ENCODE results near the gene PEX11A. TPM values are rescaled to one million over a fixed set of nuclear protein-coding genes. Genes with fewer than 3 reads are reported as not detected.

PEX11A gene
- total RNA-seq, 5 donors from 2014 or later (not counting 1 experiment from before 2014, with no cell fraction given), result 0.91 to 4.0 (median 2.0) TPM

- POLR2A ChIA-PET, result no interaction called here
- H3K27ac Mint-ChIP-seq, result no peak overlapping the region
- H3K4me3 Mint-ChIP-seq, result no peak overlapping the region
These were observed 22.4 kb downstream of the PEX11A start for GRCh38 chr15:89668171-89668570.

DNA sequence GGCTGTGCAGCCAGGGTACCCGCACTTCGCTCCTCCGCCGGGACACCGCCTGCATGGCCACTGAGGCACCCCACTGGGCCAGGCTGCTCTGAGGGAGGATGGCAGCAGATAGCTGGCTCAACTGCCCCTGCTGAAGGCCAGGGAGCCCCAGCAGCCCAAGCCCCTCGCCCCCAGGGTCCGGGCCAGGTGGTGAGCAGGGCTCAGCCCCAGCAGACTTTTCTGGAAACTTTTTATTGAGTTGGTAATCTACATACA lies 22.9 kb downstream of the PEX11A start:
- no peaks in the 10 kb centered on the region for H3K9me3 Mint-ChIP-seq
- ChIA-PET POLR2A (no interaction called here), CTCF (interaction anchor here in 1 of 2 donors (0.6 kb wide), 1 partner anchor 400 kb away, joined by 3 read pairs; no protein-coding TSS in a partner anchor)
- peaks cover 26 to 30% of the 10 kb centered on the region in 2 donors for H3K27me3 Mint-ChIP-seq
- DNase-seq (no peak), ATAC-seq (replicated peaks in 1 of 4) (no peak)
- peaks cover 4 to 6% (median 4%) of the 10 kb centered on the region in 3 donors for H3K4me1 Mint-ChIP-seq
- Histone ChIP-seq H3K36me3 (ENCODE audit: control insufficient read depth in 2 of 2, extremely low read depth in 1 of 2, insufficient read depth in 1 of 2, low read length in 1 of 2) (no peaks in the 10 kb centered on the region), H3K9me3 (no peaks in the 10 kb centered on the region), H3K4me1 (ENCODE audit: control insufficient read depth in 1 of 2, extremely low read depth in 1 of 2, insufficient read depth in 2 of 2, low read length in 2 of 2) (peaks cover 0 to 5% of the 10 kb centered on the region in 2 experiments), H3K27ac (ENCODE audit: low read length) (no peak overlapping the region), H3K4me3 (ENCODE audit: control insufficient read depth in 1 of 2, extremely low read depth in 1 of 2, low read length in 1 of 2) (no peak overlapping the region), H3K27me3 (replicated peaks in 1 of 2; ENCODE audit: control insufficient read depth in 2 of 2, extremely low read depth in 1 of 2, insufficient read depth in 2 of 2, low read length in 1 of 2) (peaks cover 0 to 50% of the 10 kb centered on the region in 2 experiments)
- H3K4me3 Mint-ChIP-seq, result no peak overlapping the region
- 100% methylated on average over 5 of the region's 7 CpGs for WGBS (ENCODE audit: insufficient coverage)
- H3K36me3 Mint-ChIP-seq, result no peaks in the 10 kb centered on the region
- no peak overlapping the region for H3K27ac Mint-ChIP-seq

More at GRCh38 chr15:89668171-89668570, 22.4 kb downstream of the PEX11A start:
- DNase-seq (no peak), ATAC-seq (replicated peaks in 1 of 4) (no peak)
- Mint-ChIP-seq H3K36me3 (no peaks in the 10 kb centered on the region), H3K27me3 (peaks cover 23 to 27% of the 10 kb centered on the region in 2 donors), H3K4me1 (peaks cover 4 to 6% (median 4%) of the 10 kb centered on the region in 3 donors), H3K9me3 (no peaks in the 10 kb centered on the region)
- H3K36me3 ChIP-seq (ENCODE audit: control insufficient read depth in 2 of 2, extremely low read depth in 1 of 2, insufficient read depth in 1 of 2, low read length in 1 of 2), result no peaks in the 10 kb centered on the region
- CTCF ChIA-PET, result no interaction called here
- H3K27ac ChIP-seq (ENCODE audit: low read length), result no peak overlapping the region
- no CpG with 5 or more reads among the region's 3 CpGs for WGBS (ENCODE audit: insufficient coverage)
- no peak overlapping the region for H3K4me3 ChIP-seq (ENCODE audit: control insufficient read depth in 1 of 2, extremely low read depth in 1 of 2, low read length in 1 of 2)
- no peaks in the 10 kb centered on the region for H3K9me3 ChIP-seq
- peaks cover 0 to 45% of the 10 kb centered on the region in 2 experiments for H3K27me3 ChIP-seq (replicated peaks in 1 of 2; ENCODE audit: control insufficient read depth in 2 of 2, extremely low read depth in 1 of 2, insufficient read depth in 2 of 2, low read length in 1 of 2)
- H3K4me1 ChIP-seq (ENCODE audit: control insufficient read depth in 1 of 2, extremely low read depth in 1 of 2, insufficient read depth in 2 of 2, low read length in 2 of 2), result peaks cover 0 to 5% of the 10 kb centered on the region in 2 experiments

DNA sequence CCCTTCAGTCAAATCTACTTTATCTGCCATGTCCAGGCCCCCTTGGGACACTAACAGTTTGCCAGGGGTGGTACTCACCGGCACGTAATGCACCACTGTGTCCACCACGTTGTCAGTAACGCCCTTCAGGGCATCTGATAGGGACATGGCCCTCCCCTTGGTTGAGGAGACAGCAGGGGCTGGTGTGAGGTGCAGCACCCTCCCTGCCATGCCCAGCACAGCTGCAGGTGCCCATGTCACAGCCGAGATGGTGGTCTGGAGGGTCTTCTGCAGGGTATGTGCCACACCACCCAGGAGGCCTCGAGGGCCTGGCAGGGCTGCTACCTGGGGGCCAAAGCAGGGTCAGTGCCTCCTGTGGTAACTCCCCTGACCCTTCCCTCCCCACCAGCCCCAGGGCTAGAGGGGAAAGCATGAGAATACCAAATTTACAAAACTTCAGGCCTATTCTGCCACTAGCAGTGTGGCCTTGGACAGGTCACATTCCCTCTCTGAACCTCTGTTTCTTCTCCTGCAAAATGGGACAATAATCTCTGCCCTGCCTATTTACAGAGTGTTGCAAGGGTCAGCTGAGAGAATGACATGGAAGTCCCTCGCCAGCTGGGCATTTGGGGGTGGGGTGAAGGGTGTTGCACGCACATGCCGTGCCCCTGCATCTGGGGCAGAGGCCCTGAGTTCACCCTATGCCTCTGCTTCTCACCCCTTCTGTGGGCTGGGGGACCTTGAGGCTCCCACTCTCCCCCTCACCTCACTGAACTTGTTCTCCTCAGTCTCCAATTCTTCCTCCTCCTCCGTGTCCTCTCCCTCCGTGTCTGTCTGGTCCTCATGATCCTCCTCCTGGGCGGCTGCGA lies 23.5 kb downstream of the PEX11A start:
- Histone ChIP-seq H3K4me1 (ENCODE audit: control insufficient read depth in 1 of 2, extremely low read depth in 1 of 2, insufficient read depth in 2 of 2, low read length in 2 of 2) (peaks cover 0 to 5% of the 10 kb centered on the region in 2 experiments), H3K27ac (ENCODE audit: low read length) (no peak overlapping the region), H3K27me3 (replicated peaks in 1 of 2; ENCODE audit: control insufficient read depth in 2 of 2, extremely low read depth in 1 of 2, insufficient read depth in 2 of 2, low read length in 1 of 2) (peaks cover 0 to 55% of the 10 kb centered on the region in 2 experiments), H3K9me3 (no peaks in the 10 kb centered on the region), H3K4me3 (ENCODE audit: control insufficient read depth in 1 of 2, extremely low read depth in 1 of 2, low read length in 1 of 2) (no peak overlapping the region), H3K36me3 (ENCODE audit: control insufficient read depth in 2 of 2, extremely low read depth in 1 of 2, insufficient read depth in 1 of 2, low read length in 1 of 2) (no peaks in the 10 kb centered on the region)
- Mint-ChIP-seq H3K27me3 (peaks cover 31 to 35% of the 10 kb centered on the region in 2 donors), H3K4me3 (no peak overlapping the region), H3K9me3 (no peaks in the 10 kb centered on the region), H3K4me1 (peaks cover 4 to 6% (median 4%) of the 10 kb centered on the region in 3 donors), H3K36me3 (no peaks in the 10 kb centered on the region), H3K27ac (no peak overlapping the region)
- POLR2A ChIA-PET, result no interaction called here
- CTCF ChIA-PET, result interaction anchor here in 1 of 2 donors (0.6 kb wide), 1 partner anchor 400 kb away, joined by 3 read pairs; no protein-coding TSS in a partner anchor
- 86% methylated on average over 7 of the region's 13 CpGs for WGBS (ENCODE audit: insufficient coverage)
- DNase-seq, result no peak
- no peak for ATAC-seq (replicated peaks in 1 of 4)

GRCh38 chr15:89666184-89666857 lies 24.2 kb downstream of the PEX11A start:
- H3K4me1 Mint-ChIP-seq, result peaks cover 4 to 6% (median 4%) of the 10 kb centered on the region in 3 donors
- no peaks in the 10 kb centered on the region for H3K9me3 Mint-ChIP-seq
- H3K4me3 Mint-ChIP-seq, result no peak overlapping the region
- no peaks in the 10 kb centered on the region for H3K36me3 ChIP-seq (ENCODE audit: control insufficient read depth in 2 of 2, extremely low read depth in 1 of 2, insufficient read depth in 1 of 2, low read length in 1 of 2)
- CTCF ChIA-PET, result no interaction called here
- H3K27me3 Mint-ChIP-seq, result peaks cover 32 to 35% of the 10 kb centered on the region in 2 donors
- no peak for ATAC-seq (replicated peaks in 1 of 4)
- H3K36me3 Mint-ChIP-seq, result no peaks in the 10 kb centered on the region
- DNase-seq, result no peak
- no peak overlapping the region for H3K27ac Mint-ChIP-seq
- 83% methylated on average over 3 of the region's 8 CpGs for WGBS (ENCODE audit: insufficient coverage)
- H3K9me3 ChIP-seq, result no peaks in the 10 kb centered on the region
- H3K4me1 ChIP-seq (ENCODE audit: control insufficient read depth in 1 of 2, extremely low read depth in 1 of 2, insufficient read depth in 2 of 2, low read length in 2 of 2), result peaks cover 0 to 5% of the 10 kb centered on the region in 2 experiments
- H3K27me3 ChIP-seq (replicated peaks in 1 of 2; ENCODE audit: control insufficient read depth in 2 of 2, extremely low read depth in 1 of 2, insufficient read depth in 2 of 2, low read length in 1 of 2), result peaks cover 0 to 52% of the 10 kb centered on the region in 2 experiments
- no peak overlapping the region for H3K4me3 ChIP-seq (ENCODE audit: control insufficient read depth in 1 of 2, extremely low read depth in 1 of 2, low read length in 1 of 2)
- H3K27ac ChIP-seq (ENCODE audit: low read length), result no peak overlapping the region
- POLR2A ChIA-PET, result no interaction called here

DNA sequence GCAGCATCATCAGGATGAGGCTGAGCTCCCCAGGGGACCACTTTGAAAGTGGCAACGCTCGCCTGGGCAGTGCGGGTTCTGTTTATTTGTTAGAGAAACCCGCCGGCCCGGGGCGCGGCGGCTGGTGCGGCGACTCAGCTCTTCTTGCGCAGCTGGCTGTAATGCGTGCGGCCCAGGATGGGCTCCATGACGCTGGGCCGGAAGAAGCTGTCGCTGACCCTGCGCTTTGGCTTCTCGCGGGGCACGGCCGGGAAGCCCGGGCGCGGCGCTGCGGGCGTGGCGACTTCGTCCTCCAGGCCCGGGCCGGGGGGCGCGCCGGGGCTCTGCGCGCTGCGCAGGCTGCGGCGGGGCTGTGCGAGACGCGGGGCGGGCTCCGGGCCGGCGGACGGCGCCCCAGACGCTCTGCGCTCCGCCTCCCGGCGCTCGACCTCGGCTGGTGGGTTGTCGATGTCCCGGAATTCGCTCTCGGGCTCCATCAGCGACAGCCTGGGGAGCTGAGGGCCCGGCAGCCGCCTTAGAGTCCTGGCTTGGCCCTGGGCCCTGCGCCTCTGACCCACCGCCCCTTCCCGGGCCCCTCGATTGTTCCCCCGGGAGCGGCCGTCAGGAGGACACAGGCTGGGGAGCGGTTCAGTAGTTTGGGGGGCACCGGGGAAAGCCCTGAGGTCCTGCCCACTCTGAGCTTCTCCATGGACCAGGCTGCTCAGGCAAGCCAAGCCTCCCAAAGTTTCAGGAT lies 24.9 kb downstream of the PEX11A start:
- WGBS (ENCODE audit: insufficient coverage), result 7% methylated on average over 72 of the region's 72 CpGs

More for the DNA sequence above, 24.9 kb downstream of the PEX11A start:
- peaks cover 4 to 6% (median 4%) of the 10 kb centered on the region in 3 donors for H3K4me1 Mint-ChIP-seq
- DNase-seq, result no peak
- no peak overlapping the region for H3K27ac ChIP-seq (ENCODE audit: low read length)
- no peak overlapping the region for H3K27ac Mint-ChIP-seq
- ChIA-PET POLR2A (no interaction called here), CTCF (no interaction called here)
- no peaks in the 10 kb centered on the region for H3K9me3 ChIP-seq
- no peaks in the 10 kb centered on the region for H3K36me3 Mint-ChIP-seq
- no peak for ATAC-seq (replicated peaks in 1 of 4)
- H3K36me3 ChIP-seq (ENCODE audit: control insufficient read depth in 2 of 2, extremely low read depth in 1 of 2, insufficient read depth in 1 of 2, low read length in 1 of 2), result no peaks in the 10 kb centered on the region
- peaks cover 2 to 53% of the 10 kb centered on the region in 2 experiments for H3K27me3 ChIP-seq (replicated peaks in 1 of 2; ENCODE audit: control insufficient read depth in 2 of 2, extremely low read depth in 1 of 2, insufficient read depth in 2 of 2, low read length in 1 of 2)
- no peaks in the 10 kb centered on the region for H3K9me3 Mint-ChIP-seq
- peak overlapping the region in 1 of 2 donors; percentile 19 for H3K4me3 ChIP-seq (ENCODE audit: control insufficient read depth in 1 of 2, extremely low read depth in 1 of 2, low read length in 1 of 2)
- H3K4me3 Mint-ChIP-seq, result no peak overlapping the region
- peaks cover 36 to 38% of the 10 kb centered on the region in 2 donors for H3K27me3 Mint-ChIP-seq
- H3K4me1 ChIP-seq (ENCODE audit: control insufficient read depth in 1 of 2, extremely low read depth in 1 of 2, insufficient read depth in 2 of 2, low read length in 2 of 2), result peaks cover 0 to 5% of the 10 kb centered on the region in 2 experiments

All from T-cell (primary cell).